Astrocyte of the spinal cord (primary cell): ENCODE results near the gene FNDC10.
A peak's percentile ranks its signal among the peaks of the same experiment; 100 is the strongest.

ENCODE experiments used
- DNase-seq: peaks from one replicate; pipeline ENCODE4 v3.0.0; 2011; ENCODE audit warnings: low read depth, low spot score
- H3K4me3 ChIP-seq: 2 replicates; pipeline ENCODE4 v1.5.1; 2011; ENCODE audit warnings: low read depth, mild to moderate bottlenecking, low read length, moderate library complexity
- in situ Hi-C: cut with HindIII; loops from 2 replicates; pipeline ENCODE4 v1.10.0; 2017; ENCODE audit warnings: low sequenced_read_pairs
- TF ChIP-seq, protein P1 (sequence below): IDR thresholded peaks from 2 replicates; pipeline ENCODE4 v1.5.1; 2012; ENCODE audit warnings: low read depth, mild to moderate bottlenecking, low read length, inconsistent platforms

FNDC10 gene

GRCh38 chr1:1616045-1616790 is 16.3 kb upstream of the FNDC10 start:
- TF ChIP-seq, protein P1, sequence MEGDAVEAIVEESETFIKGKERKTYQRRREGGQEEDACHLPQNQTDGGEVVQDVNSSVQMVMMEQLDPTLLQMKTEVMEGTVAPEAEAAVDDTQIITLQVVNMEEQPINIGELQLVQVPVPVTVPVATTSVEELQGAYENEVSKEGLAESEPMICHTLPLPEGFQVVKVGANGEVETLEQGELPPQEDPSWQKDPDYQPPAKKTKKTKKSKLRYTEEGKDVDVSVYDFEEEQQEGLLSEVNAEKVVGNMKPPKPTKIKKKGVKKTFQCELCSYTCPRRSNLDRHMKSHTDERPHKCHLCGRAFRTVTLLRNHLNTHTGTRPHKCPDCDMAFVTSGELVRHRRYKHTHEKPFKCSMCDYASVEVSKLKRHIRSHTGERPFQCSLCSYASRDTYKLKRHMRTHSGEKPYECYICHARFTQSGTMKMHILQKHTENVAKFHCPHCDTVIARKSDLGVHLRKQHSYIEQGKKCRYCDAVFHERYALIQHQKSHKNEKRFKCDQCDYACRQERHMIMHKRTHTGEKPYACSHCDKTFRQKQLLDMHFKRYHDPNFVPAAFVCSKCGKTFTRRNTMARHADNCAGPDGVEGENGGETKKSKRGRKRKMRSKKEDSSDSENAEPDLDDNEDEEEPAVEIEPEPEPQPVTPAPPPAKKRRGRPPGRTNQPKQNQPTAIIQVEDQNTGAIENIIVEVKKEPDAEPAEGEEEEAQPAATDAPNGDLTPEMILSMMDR: no peak
- in situ Hi-C loops: no loop called here
- DNase-seq: no peak
- H3K4me3 ChIP-seq: peak overlapping the region; percentile 90

DNA sequence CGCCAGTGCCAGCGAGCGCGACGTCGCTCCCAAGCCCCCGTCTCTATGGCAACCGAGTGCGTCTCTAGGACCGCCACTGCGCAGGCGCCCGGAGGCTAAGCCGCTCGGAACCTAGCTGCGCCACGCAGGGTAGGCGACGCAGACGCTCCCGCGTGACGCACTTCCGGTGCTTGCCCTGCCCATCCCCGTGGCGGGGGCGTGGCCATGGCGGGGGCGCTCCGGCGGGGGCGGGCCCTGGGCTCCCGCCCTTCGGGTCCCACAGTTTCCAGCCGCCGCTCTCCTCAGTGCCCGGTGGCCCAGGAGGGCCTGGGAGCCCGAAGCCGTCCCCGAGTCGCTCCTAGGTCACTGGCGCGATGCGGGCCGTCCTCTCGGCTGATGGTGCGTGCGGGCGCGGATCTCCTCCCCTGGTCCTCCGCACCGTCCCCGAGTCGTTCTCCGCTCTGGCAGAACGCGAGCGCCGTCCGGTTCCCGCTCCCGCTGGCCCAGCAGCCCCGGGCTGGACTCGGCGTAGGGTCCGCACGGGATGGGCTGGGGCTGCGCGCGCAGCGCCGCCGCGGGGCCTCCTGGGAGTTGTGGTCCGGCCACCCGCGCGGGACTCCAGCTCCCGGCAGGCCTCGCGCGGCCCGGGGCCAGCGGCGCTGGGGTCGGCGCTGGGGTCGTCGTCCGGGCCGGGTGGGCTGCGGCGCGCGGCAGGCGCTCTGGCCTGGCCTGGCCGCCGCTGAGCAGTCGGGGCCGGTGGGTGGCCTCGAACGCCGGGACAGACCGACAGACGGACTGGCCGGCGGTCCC is 15.5 kb upstream of the FNDC10 start, which contains the start of gene MIB2:
TSS of gene MIB2 (plus strand) at position 245 of the 789 bp plus-strand sequence. CDS start 7,953 bp downstream, outside the sequence.
- H3K4me3 ChIP-seq: peak within 1 kb of the TSS; percentile 90

GRCh38 chr1:1614954-1615255 is 15.0 kb upstream of the FNDC10 start:
- TF ChIP-seq, protein P1: no peak
- in situ Hi-C loops: no loop called here
- H3K4me3 ChIP-seq: peak overlapping the region; percentile 90
- DNase-seq: no peak

More for the DNA sequence above, 15.5 kb upstream of the FNDC10 start, which contains the start of gene MIB2:
- TF ChIP-seq, protein P1: no peak
- peak; percentile 94 for DNase-seq
- in situ Hi-C loops: no loop called here

- TF ChIP-seq, protein P1: no peak
- in situ Hi-C loops: no loop called here
- peak; percentile 23 for DNase-seq
- H3K4me3 ChIP-seq: peak overlapping the region; percentile 90
These were observed 14.4 kb upstream of the FNDC10 start for GRCh38 chr1:1614204-1614953.

- TF ChIP-seq, protein P1: no peak
- in situ Hi-C loops: no loop called here
- peak overlapping the region; percentile 90 for H3K4me3 ChIP-seq
- no peak for DNase-seq
These were observed 13.7 kb upstream of the FNDC10 start for GRCh38 chr1:1613509-1614082.

DNA sequence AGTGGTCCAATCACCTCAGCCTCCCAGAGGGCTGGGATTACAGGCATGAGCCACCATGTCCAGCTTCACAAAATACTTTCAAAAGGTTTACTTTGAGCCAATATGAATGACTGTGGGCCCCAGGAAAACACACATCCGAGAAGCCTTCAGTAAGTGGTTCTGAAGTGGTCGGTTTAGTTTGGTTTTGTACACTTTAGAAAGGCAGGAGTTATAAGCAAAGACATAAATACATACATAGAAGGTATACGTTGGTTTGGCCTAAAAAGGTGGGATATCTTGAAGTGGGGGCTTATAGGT is 12.1 kb upstream of the FNDC10 start:
- DNase-seq: no peak
- in situ Hi-C loops: no loop called here
- TF ChIP-seq, protein P1: no peak
- no peak overlapping the region for H3K4me3 ChIP-seq
